HG03159 (cell line): ENCODE results near the gene REG4.

Experiments used
- ATAC-seq: cut with Tn5 transposase; IDR thresholded peaks from one replicate; pipeline ENCODE4 v1.9.1; 2021; ENCODE audit warnings: mild to moderate bottlenecking, moderate library complexity; ENCODE audit not compliant: unreplicated experiment

The REG4 gene

DNA sequence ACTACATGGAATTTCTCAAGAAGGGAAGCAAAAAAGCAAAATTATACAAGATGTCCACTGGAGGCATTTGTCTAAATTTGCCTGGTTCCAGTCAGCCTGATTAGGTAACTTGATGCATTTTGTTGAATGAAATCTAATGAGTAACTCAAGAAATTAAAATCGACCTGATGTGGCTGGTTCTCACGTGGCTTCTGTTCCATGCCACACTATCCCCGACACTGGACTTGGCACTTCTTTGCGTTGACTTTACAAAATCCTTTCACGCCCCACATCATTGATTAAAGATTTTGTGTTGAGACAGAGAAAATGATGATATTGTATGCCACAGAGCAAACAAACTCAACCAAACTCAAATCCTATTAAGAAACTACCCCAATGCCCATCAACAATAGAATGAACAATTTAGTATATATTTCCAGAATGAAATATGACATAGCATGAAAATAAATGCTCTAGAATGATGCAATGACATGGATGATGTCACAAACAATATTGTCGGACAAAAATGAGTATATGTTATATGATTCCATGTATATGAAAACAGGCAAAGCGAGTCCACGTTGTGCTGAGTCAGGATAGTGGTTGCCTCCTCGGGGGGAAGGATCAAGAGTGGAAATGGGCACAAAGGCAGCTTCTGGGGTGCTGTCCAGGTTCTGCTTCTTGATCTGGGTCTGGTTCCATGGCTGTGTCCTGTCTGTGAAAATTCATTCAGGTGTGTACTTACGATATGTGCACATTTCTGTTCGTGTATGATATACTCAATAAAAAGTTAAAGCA is 29.6 kb downstream of the REG4 start:
- no peak for ATAC-seq

- ATAC-seq: no peak
Measured at GRCh38 chr1:119779869-119780356, 31.3 kb downstream of the REG4 start.

DNA sequence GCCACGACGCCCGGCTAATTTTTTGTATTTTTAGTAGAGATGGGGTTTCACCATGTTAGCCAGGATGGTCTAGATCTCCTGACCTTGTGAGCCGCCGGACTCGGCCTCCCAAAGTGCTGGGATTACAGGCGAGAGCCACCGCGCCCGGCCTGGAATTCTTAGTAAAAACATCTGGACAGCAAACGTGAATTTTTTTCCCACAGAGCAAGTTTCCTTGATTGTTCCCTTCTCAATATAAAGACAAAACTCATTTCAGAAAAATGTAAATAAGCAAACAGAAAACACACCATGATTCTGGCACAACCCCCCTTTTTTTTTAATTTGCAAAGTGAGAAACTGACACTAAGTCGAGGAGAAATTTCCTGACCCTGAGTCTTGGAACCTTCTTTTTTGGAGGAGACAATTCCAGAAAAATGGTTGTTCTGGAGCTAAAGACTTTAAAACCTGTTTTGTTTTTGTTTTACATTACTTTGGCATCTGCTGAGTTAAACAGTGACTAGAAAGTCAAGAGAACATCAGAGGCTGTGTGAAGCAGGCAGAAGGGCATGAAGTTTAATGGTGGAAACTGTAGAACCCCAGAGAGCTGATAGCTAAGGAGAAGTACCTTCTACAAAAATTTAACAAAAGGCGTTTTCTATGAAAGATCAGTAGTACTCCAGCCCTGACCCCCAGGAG is 32.2 kb downstream of the REG4 start:
- ATAC-seq: no peak

DNA sequence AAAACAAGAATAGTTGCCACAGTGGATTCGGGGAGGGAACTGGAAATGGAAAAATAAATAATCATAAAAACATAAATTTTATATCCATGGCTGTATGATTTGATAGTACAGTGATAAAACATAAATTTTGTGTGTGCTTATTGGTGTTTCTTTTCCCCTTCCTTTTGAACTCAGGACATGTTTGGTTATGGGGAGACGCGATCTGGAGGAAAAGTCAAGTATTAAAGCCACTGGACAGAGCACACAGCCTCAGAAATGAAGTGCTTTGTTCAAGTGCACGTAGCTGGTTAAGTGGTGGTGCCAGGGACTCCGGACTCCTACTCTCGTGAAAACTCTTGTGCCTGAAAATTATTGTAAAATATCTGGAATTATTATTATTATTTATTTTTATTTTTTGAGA is 32.9 kb downstream of the REG4 start:
- ATAC-seq: no peak

GRCh38 chr1:119774746-119775490 is 36.3 kb downstream of the REG4 start:
- ATAC-seq: no peak

- no peak for ATAC-seq
Measured at GRCh38 chr1:119773711-119774241, 37.5 kb downstream of the REG4 start.

DNA sequence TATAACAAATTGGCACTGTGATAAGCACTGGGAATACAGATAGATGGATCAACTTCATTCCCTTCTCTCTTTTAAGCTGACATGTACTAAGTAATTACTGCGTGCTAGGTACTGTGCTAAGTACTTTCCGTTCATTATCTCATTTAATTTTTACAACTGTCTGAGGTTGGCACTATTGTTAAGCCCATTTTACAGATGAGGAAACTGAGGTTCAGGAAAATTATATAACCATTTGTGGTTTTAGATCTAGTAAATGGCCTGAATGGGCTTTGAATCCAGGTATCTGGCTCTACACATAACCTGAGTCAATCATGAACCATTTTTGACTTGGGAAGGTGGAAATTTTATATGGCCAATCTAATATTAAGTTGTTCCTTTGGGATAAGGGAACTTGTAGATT is 39.0 kb downstream of the REG4 start:
- no peak for ATAC-seq

DNA sequence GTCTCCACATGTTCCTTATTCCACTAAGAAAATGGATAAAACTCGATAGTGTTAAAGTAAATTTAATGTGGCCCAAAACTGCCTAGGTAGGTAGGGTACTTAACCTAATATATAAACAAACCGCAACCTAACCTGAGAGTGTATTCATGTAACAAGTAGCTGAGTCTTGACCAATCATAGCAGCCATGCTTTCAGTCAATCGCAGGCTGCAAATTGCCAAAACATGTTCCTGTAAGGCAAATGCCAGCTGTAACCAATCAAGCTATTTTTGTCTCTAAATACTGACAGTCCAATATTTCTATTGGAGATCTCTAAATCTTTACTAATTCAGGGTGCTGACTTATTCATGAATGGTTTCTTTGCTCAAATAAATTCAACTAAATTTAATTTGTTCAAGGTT is 39.5 kb downstream of the REG4 start:
- ATAC-seq: no peak

- ATAC-seq: no peak
Measured at GRCh38 chr1:119771016-119771415, 40.2 kb downstream of the REG4 start.

- ATAC-seq: no peak
Measured at GRCh38 chr1:119768778-119769177, 42.5 kb downstream of the REG4 start, which contains the start of gene HMGCS2. TSS of gene HMGCS2 (minus strand) at chr1:119768905. CDS start at chr1:119768844, 61 bp downstream.

DNA sequence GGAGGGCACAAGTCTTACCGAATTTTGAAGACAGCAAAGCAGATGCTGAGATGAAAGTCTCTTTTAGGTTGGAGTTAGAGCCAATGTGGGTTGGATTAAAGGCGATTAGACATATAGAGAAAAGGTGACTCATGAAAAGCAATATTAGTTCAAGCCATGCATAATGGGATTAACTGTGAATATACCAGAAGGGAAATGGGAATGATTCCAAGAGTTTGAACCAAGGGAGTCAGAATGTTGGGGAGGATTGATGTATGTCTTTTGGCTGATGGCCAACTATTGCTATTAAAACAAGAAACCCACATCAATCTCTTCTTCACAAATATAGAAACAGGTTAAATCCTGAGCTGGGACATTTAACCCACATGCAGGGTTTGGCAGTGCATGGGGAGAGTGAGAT is 43.8 kb downstream of the REG4 start:
- no peak for ATAC-seq

DNA sequence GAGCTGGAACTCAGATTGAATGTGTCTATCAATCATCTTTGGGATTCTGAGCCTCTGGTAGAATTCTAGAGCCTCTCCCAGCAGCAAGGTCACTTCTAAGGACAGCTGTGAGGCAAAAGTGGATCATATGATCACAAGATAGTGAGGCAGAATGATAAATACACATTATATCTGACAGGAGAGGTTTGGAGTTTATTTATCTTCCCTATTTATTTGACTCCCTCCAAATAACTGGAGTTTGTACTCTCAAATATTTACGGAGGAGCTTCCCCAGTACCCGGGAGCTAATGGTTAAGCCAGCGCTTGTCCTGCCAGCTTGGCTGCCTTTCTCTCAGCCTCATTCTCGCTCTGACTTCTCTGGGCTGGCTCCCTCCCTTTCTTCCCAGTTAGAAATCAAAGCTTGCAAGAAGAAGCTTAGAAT is 44.9 kb downstream of the REG4 start:
- ATAC-seq: no peak

DNA sequence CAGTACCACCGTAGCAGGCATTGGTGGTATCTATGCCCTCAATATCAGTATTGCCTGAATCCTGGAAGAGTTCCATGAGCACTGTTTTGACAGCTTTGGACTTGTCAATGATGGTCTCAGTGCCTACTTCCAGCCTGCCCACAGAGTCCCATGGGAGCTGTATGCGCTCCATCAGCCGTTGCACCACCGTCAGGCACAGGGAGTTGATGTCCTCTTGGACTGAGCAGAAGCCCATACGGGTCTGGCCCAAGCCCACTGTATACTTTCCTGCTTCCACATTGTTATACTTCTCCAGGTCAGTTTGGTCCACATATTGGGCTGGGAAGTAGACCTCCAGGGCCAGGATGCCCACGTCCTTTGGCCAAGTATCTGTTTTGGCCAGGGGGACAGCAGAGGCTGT is 47.0 kb downstream of the REG4 start:
- no peak for ATAC-seq

- ATAC-seq: no peak
Measured at GRCh38 chr1:119762953-119763352, 48.3 kb downstream of the REG4 start.

- no peak for ATAC-seq
Measured at GRCh38 chr1:119762409-119762808, 48.9 kb downstream of the REG4 start.

DNA sequence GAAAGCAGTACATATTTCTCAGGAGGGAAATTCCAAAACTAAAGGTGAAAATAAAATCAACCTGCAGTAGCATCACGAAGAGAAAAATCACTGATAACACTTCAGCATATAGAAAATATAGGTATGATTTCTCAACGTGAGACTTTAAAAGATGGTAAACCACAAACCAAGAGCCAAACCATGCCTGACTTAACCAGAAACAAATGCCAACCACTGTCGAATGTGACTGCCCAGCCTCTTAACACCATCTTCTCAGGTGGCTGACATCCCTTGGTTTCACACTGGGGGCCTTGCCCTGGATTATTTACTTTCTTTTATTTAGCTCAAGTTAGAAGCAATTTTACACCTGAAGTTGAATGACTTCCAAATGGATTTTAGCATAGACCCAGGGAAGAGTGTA is 52.7 kb downstream of the REG4 start:
- no peak for ATAC-seq

- no peak for ATAC-seq
Measured at GRCh38 chr1:119752592-119752991, 58.7 kb downstream of the REG4 start.

DNA sequence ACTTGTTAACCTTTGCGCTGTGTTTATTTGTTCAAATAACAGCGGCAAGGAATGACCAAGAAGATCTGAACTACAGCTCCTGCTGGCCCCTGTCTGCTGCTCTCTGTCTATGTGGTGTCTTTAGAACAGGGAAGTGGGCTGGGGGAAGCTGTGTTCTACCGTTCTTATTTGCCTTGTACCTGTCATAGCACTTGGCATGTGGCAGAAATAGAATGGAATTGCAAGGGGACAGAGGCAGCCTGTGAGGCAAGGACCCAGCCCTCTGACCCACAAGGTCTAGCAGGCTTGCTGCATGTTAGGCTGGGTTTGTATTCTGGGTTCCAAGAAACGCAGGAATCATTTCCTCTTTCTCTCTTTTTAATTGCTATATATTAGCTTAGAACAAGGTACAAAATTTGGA is 63.2 kb downstream of the REG4 start:
- no peak for ATAC-seq

GRCh38 chr1:119747451-119747850 is 63.8 kb downstream of the REG4 start:
- ATAC-seq: no peak

DNA sequence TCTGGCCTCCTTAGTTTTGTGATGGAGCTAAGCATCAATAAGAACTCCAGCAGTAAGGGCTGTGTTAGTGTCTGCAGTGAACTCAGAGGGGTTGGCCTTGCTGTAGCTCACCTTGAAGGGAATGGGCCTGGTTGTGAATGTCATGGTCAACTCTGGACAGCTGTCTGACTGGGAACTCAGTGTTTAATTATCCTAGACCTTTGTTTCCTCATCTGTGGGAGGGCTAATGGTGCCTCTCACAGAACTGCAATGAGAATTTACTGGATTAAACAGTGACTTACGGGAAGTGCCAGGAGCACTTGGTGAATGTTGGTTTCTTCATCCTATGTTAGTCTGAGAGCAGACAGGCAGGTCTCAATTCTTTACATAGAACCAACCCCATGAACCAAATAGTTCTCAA is 66.2 kb downstream of the REG4 start:
- no peak for ATAC-seq

- ATAC-seq: no peak
Measured at GRCh38 chr1:119744598-119744942, 66.7 kb downstream of the REG4 start.
